Cortex of kidney (tissue), 1 donor: ENCODE results near the gene ZNF839.
"Not testable (repeated sequence)": the region's sequence is repeated elsewhere in the genome, so short reads cannot be mapped to it uniquely, and the experiment has no call there.

Source experiments
- DNase-seq: peaks from one replicate; lab custom pipeline; 2025; lab: John Stamatoyannopoulos, UW

Gene ZNF839

GRCh38 chr14:102342238-102342637 is 22.7 kb downstream of the ZNF839 start:
- DNase-seq, result no peak

GRCh38 chr14:102344084-102344483 is 24.5 kb downstream of the ZNF839 start:
- DNase-seq, result no peak

- no peak for DNase-seq
Observed at GRCh38 chr14:102344485-102344884, 24.9 kb downstream of the ZNF839 start.

GRCh38 chr14:102345232-102345631 is 25.7 kb downstream of the ZNF839 start:
- no peak for DNase-seq

- DNase-seq, result no peak
Observed at GRCh38 chr14:102346645-102347044, 27.1 kb downstream of the ZNF839 start.

- no peak for DNase-seq
Observed at GRCh38 chr14:102348376-102348775, 28.8 kb downstream of the ZNF839 start.

GRCh38 chr14:102351023-102351422 is 31.5 kb downstream of the ZNF839 start:
- no peak for DNase-seq

GRCh38 chr14:102351593-102351992 is 32.0 kb downstream of the ZNF839 start:
- not testable (repeated sequence) for DNase-seq

- no peak for DNase-seq
Observed at GRCh38 chr14:102352213-102352612, 32.7 kb downstream of the ZNF839 start.

- no peak for DNase-seq
Observed at GRCh38 chr14:102353126-102353619, 33.6 kb downstream of the ZNF839 start.

- no peak for DNase-seq
Observed at GRCh38 chr14:102356280-102356679, 36.7 kb downstream of the ZNF839 start.

- no peak for DNase-seq
Observed at GRCh38 chr14:102359341-102359740, 39.8 kb downstream of the ZNF839 start.

GRCh38 chr14:102360388-102360787 is 40.8 kb downstream of the ZNF839 start:
- no peak for DNase-seq

- DNase-seq, result no peak
Observed at GRCh38 chr14:102362084-102362483, 42.5 kb downstream of the ZNF839 start.

- peak; percentile 80 for DNase-seq
Observed at GRCh38 chr14:102362545-102363181, 43.1 kb downstream of the ZNF839 start, which contains the start of the genes CINP and TECPR2. TSS of gene CINP (minus strand) at chr14:102362890. CDS start at chr14:102362851, 39 bp downstream. TSS of gene TECPR2 (plus strand) at chr14:102362941. CDS start at chr14:102376722, 13,781 bp downstream.

GRCh38 chr14:102363182-102363943 is 43.8 kb downstream of the ZNF839 start:
- no peak for DNase-seq

- no peak for DNase-seq
Observed at GRCh38 chr14:102370305-102370809, 50.8 kb downstream of the ZNF839 start.

- no peak for DNase-seq
Observed at GRCh38 chr14:102371361-102371760, 51.8 kb downstream of the ZNF839 start.

GRCh38 chr14:102373110-102373509 is 53.6 kb downstream of the ZNF839 start:
- DNase-seq, result no peak

- DNase-seq, result no peak
Observed at GRCh38 chr14:102374264-102374663, 54.7 kb downstream of the ZNF839 start.

GRCh38 chr14:102375119-102375518 is 55.6 kb downstream of the ZNF839 start:
- no peak for DNase-seq

- no peak for DNase-seq
Observed at GRCh38 chr14:102377696-102378095, 58.1 kb downstream of the ZNF839 start.

GRCh38 chr14:102378830-102379229 is 59.3 kb downstream of the ZNF839 start:
- no peak for DNase-seq
